ENCODE results near the gene GFRA1. TPM values are rescaled to one million over a fixed set of nuclear protein-coding genes. Genes with fewer than 3 reads are reported as not detected.

Gene GFRA1
- total RNA-seq, 1 experiment from 2014 or later, result 0.30 TPM

GRCh38 chr10:116304923-116305322, 31.9 kb upstream of the GFRA1 start:
- no peaks in the 10 kb centered on the region for H3K9me3 ChIP-seq (ENCODE audit: control insufficient read depth in 1 of 2, insufficient read depth in 1 of 2, low read depth in 1 of 2, low read length in 2 of 2)
- no peaks in the 10 kb centered on the region for H4K20me1 ChIP-seq (ENCODE audit: insufficient read depth)
- no TSS peak for BruUV-seq (replicated peaks)
- TF ChIP-seq MAX (IDR thresholded peaks at IDR 0.05) (no peak), RAD21 (IDR thresholded peaks at IDR 0.05; ENCODE audit: low read depth) (no peak), EGR1 (IDR thresholded peaks at IDR 0.05; ENCODE audit: low read depth) (no peak), SP1 (IDR thresholded peaks at IDR 0.05; ENCODE audit: low read depth) (no peak), ATF3 (IDR thresholded peaks at IDR 0.05) (no peak), SRF (IDR thresholded peaks at IDR 0.05; ENCODE audit: low read depth) (no peak), CBX3 (IDR thresholded peaks at IDR 0.05; ENCODE audit: low read depth) (no peak), SIN3A (IDR thresholded peaks at IDR 0.05; ENCODE audit: low read depth) (no peak), CTCF (IDR thresholded peaks at IDR 0.05 in 2 of 3, conservative IDR thresholded peaks at IDR 0.05 in 1 of 3; ENCODE audit: borderline replicate concordance in 1 of 3, insufficient read depth in 1 of 3, low read depth in 2 of 3, low read length in 2 of 3) (no peak), FOSL1 (IDR thresholded peaks at IDR 0.05; ENCODE audit: low read depth) (no peak), CEBPB (IDR thresholded peaks at IDR 0.05; ENCODE audit: low read depth) (no peak), POLR2A (IDR thresholded peaks at IDR 0.05; ENCODE audit: borderline replicate concordance, extremely low read depth, insufficient read depth, insufficient read length) (no peak)
- CTCF ChIA-PET, result no interaction called here
- no peak overlapping the region for H3K9ac ChIP-seq (ENCODE audit: low read length)
- H3K27me3 ChIP-seq (ENCODE audit: insufficient read depth, low read length), result peaks cover 26% of the 10 kb centered on the region
- H3K4me1 ChIP-seq (ENCODE audit: control insufficient read depth in 1 of 2, insufficient read depth in 2 of 2, low read length in 2 of 2), result no peaks in the 10 kb centered on the region
- DNase-seq (ENCODE audit: low read depth, low spot score) (no peak), ATAC-seq (no peak)
- no peak overlapping the region for H3K4me2 ChIP-seq (ENCODE audit: low read length)
- RAD21 ChIA-PET (ENCODE audit: low non-redundant PET in 1 of 2, low total read pairs in 2 of 2, uncharacterized antibody in 2 of 2, unreplicated experiment in 2 of 2), result no interaction called here
- POLR2A ChIA-PET, result no interaction called here
- H3K4me3 ChIP-seq (replicated peaks in 1 of 2; ENCODE audit: low read depth in 1 of 2, low read length in 2 of 2), result no peak overlapping the region
- intact Hi-C loops (cut with micrococcal nuclease), result no loop called here
- H3K36me3 ChIP-seq (ENCODE audit: control insufficient read depth in 1 of 2, insufficient read depth in 2 of 2, low read length in 2 of 2), result no peaks in the 10 kb centered on the region
- no peak overlapping the region for H2AFZ ChIP-seq (ENCODE audit: low read depth, low read length, poor library complexity, severe bottlenecking)
- H3K79me2 ChIP-seq (ENCODE audit: insufficient read depth, low read length), result no peaks in the 10 kb centered on the region
- no peak overlapping the region for H3K27ac ChIP-seq (ENCODE audit: low read depth, low read length)
- H3K9me2 ChIP-seq (ENCODE audit: insufficient read depth), result no peaks in the 10 kb centered on the region
